ENCODE data around the gene NRG4.

NRG4 gene

GRCh38 chr15:76058714-76059319 is 46.6 kb upstream of the NRG4 start:
- no peak for TF ChIP-seq POLR2AphosphoS5 (IDR thresholded peaks at IDR 0.05; ENCODE audit: low read depth, low read length)
- no peak for TF ChIP-seq TAF1 (IDR thresholded peaks at IDR 0.05; ENCODE audit: borderline replicate concordance, insufficient read depth, low read length)
- TF ChIP-seq REST (IDR thresholded peaks at IDR 0.05; ENCODE audit: insufficient read depth in 1 of 2, low read depth in 2 of 2, low read length in 2 of 2) = no peak
- TF ChIP-seq SIN3A (IDR thresholded peaks at IDR 0.05; ENCODE audit: borderline replicate concordance, insufficient read depth, low read length) = no peak
- no peak for TF ChIP-seq FOXP2 (optimal IDR thresholded peaks at IDR 0.05; ENCODE audit: borderline replicate concordance, extremely low read depth, extremely low read length, insufficient read depth)

- TF ChIP-seq FOXP2 (optimal IDR thresholded peaks at IDR 0.05; ENCODE audit: borderline replicate concordance, extremely low read depth, extremely low read length, insufficient read depth) (no peak), TAF1 (IDR thresholded peaks at IDR 0.05; ENCODE audit: borderline replicate concordance, insufficient read depth, low read length) (no peak), POLR2AphosphoS5 (IDR thresholded peaks at IDR 0.05; ENCODE audit: low read depth, low read length) (no peak), SIN3A (IDR thresholded peaks at IDR 0.05; ENCODE audit: borderline replicate concordance, insufficient read depth, low read length) (no peak), REST (IDR thresholded peaks at IDR 0.05; ENCODE audit: insufficient read depth in 1 of 2, low read depth in 2 of 2, low read length in 2 of 2) (no peak)
Observed at GRCh38 chr15:76057332-76058000, 45.2 kb upstream of the NRG4 start.

GRCh38 chr15:76056931-76057330 is 44.7 kb upstream of the NRG4 start:
- no peak for TF ChIP-seq FOXP2 (optimal IDR thresholded peaks at IDR 0.05; ENCODE audit: borderline replicate concordance, extremely low read depth, extremely low read length, insufficient read depth)
- no peak for TF ChIP-seq TAF1 (IDR thresholded peaks at IDR 0.05; ENCODE audit: borderline replicate concordance, insufficient read depth, low read length)
- no peak for TF ChIP-seq REST (IDR thresholded peaks at IDR 0.05; ENCODE audit: insufficient read depth in 1 of 2, low read depth in 2 of 2, low read length in 2 of 2)
- no peak for TF ChIP-seq SIN3A (IDR thresholded peaks at IDR 0.05; ENCODE audit: borderline replicate concordance, insufficient read depth, low read length)
- TF ChIP-seq POLR2AphosphoS5 (IDR thresholded peaks at IDR 0.05; ENCODE audit: low read depth, low read length) = no peak

- TF ChIP-seq SIN3A (IDR thresholded peaks at IDR 0.05; ENCODE audit: borderline replicate concordance, insufficient read depth, low read length) = no peak
- no peak for TF ChIP-seq FOXP2 (optimal IDR thresholded peaks at IDR 0.05; ENCODE audit: borderline replicate concordance, extremely low read depth, extremely low read length, insufficient read depth)
- TF ChIP-seq POLR2AphosphoS5 (IDR thresholded peaks at IDR 0.05; ENCODE audit: low read depth, low read length) = no peak
- TF ChIP-seq TAF1 (IDR thresholded peaks at IDR 0.05; ENCODE audit: borderline replicate concordance, insufficient read depth, low read length) = no peak
- TF ChIP-seq REST (IDR thresholded peaks at IDR 0.05; ENCODE audit: insufficient read depth in 1 of 2, low read depth in 2 of 2, low read length in 2 of 2) = no peak
Observed at GRCh38 chr15:76038512-76038911, 26.3 kb upstream of the NRG4 start.

Data from PFSK-1 (cell line).